Fibroblast of peridontal ligament (primary cell): Measurements from ENCODE around the gene FOXA2.

Source experiments
- DNase-seq: peaks from one replicate; pipeline ENCODE4 v3.0.0-alpha.2; 2010; ENCODE audit errors: extremely low read depth

Gene FOXA2

GRCh38 chr20:22583773-22584521 lies 425 bp downstream of the FOXA2 start:
- DNase-seq, result no peak

GRCh38 chr20:22582964-22583772 lies 1.2 kb downstream of the FOXA2 start:
- DNase-seq, result no peak

- no peak for DNase-seq
Measured at GRCh38 chr20:22582386-22582963, 1.9 kb downstream of the FOXA2 start.

- no peak for DNase-seq
Measured at GRCh38 chr20:22581437-22582385, 2.7 kb downstream of the FOXA2 start.

- DNase-seq, result no peak
Measured at GRCh38 chr20:22579711-22580697, 4.4 kb downstream of the FOXA2 start.

- no peak for DNase-seq
Measured at GRCh38 chr20:22579119-22579427, 5.3 kb downstream of the FOXA2 start.

GRCh38 chr20:22578221-22579118 lies 5.9 kb downstream of the FOXA2 start:
- DNase-seq, result no peak

- no peak for DNase-seq
Measured at GRCh38 chr20:22577515-22578220, 6.7 kb downstream of the FOXA2 start.

GRCh38 chr20:22576733-22577514 lies 7.4 kb downstream of the FOXA2 start:
- DNase-seq, result no peak

GRCh38 chr20:22576273-22576672 lies 8.1 kb downstream of the FOXA2 start:
- no peak for DNase-seq

- DNase-seq, result no peak
Measured at GRCh38 chr20:22575737-22576136, 8.6 kb downstream of the FOXA2 start.

- DNase-seq, result no peak
Measured at GRCh38 chr20:22575087-22575721, 9.2 kb downstream of the FOXA2 start.

- DNase-seq, result no peak
Measured at GRCh38 chr20:22574545-22575086, 9.8 kb downstream of the FOXA2 start.

GRCh38 chr20:22572491-22572890 lies 11.9 kb downstream of the FOXA2 start:
- no peak for DNase-seq

GRCh38 chr20:22572023-22572422 lies 12.3 kb downstream of the FOXA2 start:
- DNase-seq, result no peak

- DNase-seq, result no peak
Measured at GRCh38 chr20:22569353-22569752, 15.0 kb downstream of the FOXA2 start.

GRCh38 chr20:22568872-22569344 lies 15.5 kb downstream of the FOXA2 start:
- DNase-seq, result no peak
